RWPE2 (cell line): ENCODE measurements around the gene TMEM131L.
A peak's percentile ranks its signal among the peaks of the same experiment; 100 is the strongest.
"Not testable (repeated sequence)": the region's sequence is repeated elsewhere in the genome, so short reads cannot be mapped to it uniquely, and the experiment has no call there.

Experiments
- ATAC-seq: fragments of 200-7000 bp; cut with Tn5 transposase; 3 replicates; pipeline ENCODE4 v1.9.1; 2021; ENCODE audit warnings: low read depth
- DNase-seq: peaks from one replicate; pipeline ENCODE4 v3.0.0-alpha.2; 2020; ENCODE audit warnings: low spot score
- H3K27ac ChIP-seq: fragments of 450-650 bp; 2 replicates; pipeline ENCODE4 v1.5.1; 2017; ENCODE audit warnings: mild to moderate bottlenecking; ENCODE audit not compliant: poor library complexity, severe bottlenecking
- H3K27me3 ChIP-seq: fragments of 250-450 bp; sonication (Bioruptor Pico); 2 replicates; pipeline ENCODE4 v1.5.1; 2021; ENCODE audit warnings: mild to moderate bottlenecking, moderate library complexity; ENCODE audit not compliant: insufficient read depth, poor library complexity, severe bottlenecking
- H3K36me3 ChIP-seq: fragments of 250-450 bp; sonication (Bioruptor Pico); 2 replicates; pipeline ENCODE4 v1.5.1; 2020; ENCODE audit warnings: low read depth, mild to moderate bottlenecking, moderate library complexity
- H3K4me1 ChIP-seq: fragments of 250-450 bp; sonication (Bioruptor Pico); 2 replicates; pipeline ENCODE4 v1.5.1; 2021; ENCODE audit warnings: mild to moderate bottlenecking, moderate library complexity; ENCODE audit not compliant: insufficient read depth, poor library complexity, severe bottlenecking
- H3K4me3 ChIP-seq: fragments of 250-450 bp; sonication (Bioruptor Pico); 2 replicates; pipeline ENCODE4 v1.5.1; 2021; ENCODE audit warnings: mild to moderate bottlenecking, moderate library complexity; ENCODE audit not compliant: severe bottlenecking
- H3K9me3 ChIP-seq: fragments of 250-450 bp; sonication (Bioruptor Pico); 2 replicates; pipeline ENCODE4 v1.5.1; 2021; ENCODE audit warnings: mild to moderate bottlenecking, moderate library complexity; ENCODE audit not compliant: severe bottlenecking
- CTCF ChIP-seq: fragments of 450-650 bp; IDR thresholded peaks from one replicate; pipeline ENCODE4 v1.5.1; 2017; ENCODE audit warnings: mild to moderate bottlenecking, moderate library complexity; ENCODE audit not compliant: poor library complexity, severe bottlenecking

The TMEM131L gene

GRCh38 chr4:153468587-153468986 is 2.4 kb downstream of the TMEM131L start:
- Histone ChIP-seq H3K4me3 (no peak overlapping the region), H3K36me3 (no peaks in the 10 kb centered on the region), H3K27ac (no peak overlapping the region), H3K4me1 (peaks cover 37% of the 10 kb centered on the region), H3K27me3 (no peaks in the 10 kb centered on the region), H3K9me3 (no peaks in the 10 kb centered on the region)
- no peak for TF ChIP-seq CTCF
- DNase-seq (no peak), ATAC-seq (no peak)

GRCh38 chr4:153469031-153469430 is 2.9 kb downstream of the TMEM131L start:
- DNase-seq (no peak), ATAC-seq (no peak)
- Histone ChIP-seq H3K36me3 (peaks cover under 1% of the 10 kb centered on the region; the same call in 1 of the 2 replicates), H3K4me1 (peaks cover 37% of the 10 kb centered on the region), H3K9me3 (no peaks in the 10 kb centered on the region), H3K27me3 (no peaks in the 10 kb centered on the region), H3K4me3 (no peak overlapping the region), H3K27ac (no peak overlapping the region)
- no peak for TF ChIP-seq CTCF

GRCh38 chr4:153471071-153471697 is 5.0 kb downstream of the TMEM131L start:
- not testable (repeated sequence) for ATAC-seq, DNase-seq, H3K9me3 ChIP-seq, H3K27me3 ChIP-seq, H3K36me3 ChIP-seq, H3K4me3 ChIP-seq
- Histone ChIP-seq H3K27ac (peak overlapping the region; percentile 28), H3K4me1 (peaks cover 32% of the 10 kb centered on the region)

- Histone ChIP-seq H3K27ac (peak overlapping the region; percentile 28), H3K4me3 (no peak overlapping the region), H3K36me3 (peaks cover 8% of the 10 kb centered on the region; the same call in 1 of the 2 replicates), H3K4me1 (peaks cover 33% of the 10 kb centered on the region), H3K9me3 (no peaks in the 10 kb centered on the region), H3K27me3 (no peaks in the 10 kb centered on the region)
- ATAC-seq (peak; percentile 49), DNase-seq (no peak)
- TF ChIP-seq CTCF = no peak
Measured at GRCh38 chr4:153471698-153472093, 5.5 kb downstream of the TMEM131L start.

GRCh38 chr4:153472122-153473037 is 6.2 kb downstream of the TMEM131L start:
- Histone ChIP-seq H3K27me3 (no peaks in the 10 kb centered on the region), H3K4me1 (peaks cover 39% of the 10 kb centered on the region), H3K36me3 (peaks cover 8% of the 10 kb centered on the region; the same call in 1 of the 2 replicates), H3K9me3 (no peaks in the 10 kb centered on the region), H3K4me3 (no peak overlapping the region), H3K27ac (peak overlapping the region; percentile 28)
- DNase-seq (no peak), ATAC-seq (no peak)
- TF ChIP-seq CTCF = no peak
